Measurements from ENCODE around the gene TBCE. TPM values are rescaled to one million over a fixed set of nuclear protein-coding genes. Genes with fewer than 3 reads are reported as not detected.

Gene TBCE, protein sequence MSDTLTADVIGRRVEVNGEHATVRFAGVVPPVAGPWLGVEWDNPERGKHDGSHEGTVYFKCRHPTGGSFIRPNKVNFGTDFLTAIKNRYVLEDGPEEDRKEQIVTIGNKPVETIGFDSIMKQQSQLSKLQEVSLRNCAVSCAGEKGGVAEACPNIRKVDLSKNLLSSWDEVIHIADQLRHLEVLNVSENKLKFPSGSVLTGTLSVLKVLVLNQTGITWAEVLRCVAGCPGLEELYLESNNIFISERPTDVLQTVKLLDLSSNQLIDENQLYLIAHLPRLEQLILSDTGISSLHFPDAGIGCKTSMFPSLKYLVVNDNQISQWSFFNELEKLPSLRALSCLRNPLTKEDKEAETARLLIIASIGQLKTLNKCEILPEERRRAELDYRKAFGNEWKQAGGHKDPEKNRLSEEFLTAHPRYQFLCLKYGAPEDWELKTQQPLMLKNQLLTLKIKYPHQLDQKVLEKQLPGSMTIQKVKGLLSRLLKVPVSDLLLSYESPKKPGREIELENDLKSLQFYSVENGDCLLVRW
- polyA plus RNA-seq, result 28.8 TPM
- long read RNA-seq, donor 1, full-length matches to known transcripts, result 3 of 3 reads
- long read RNA-seq, donor 1, partial matches to known transcripts, result 0 of 3 reads
- long read RNA-seq, donor 1, other reads (novel, unspliced or antisense), result 0 of 3 reads
- long read RNA-seq, donor 2, full-length matches to known transcripts, result 8 of 8 reads
- long read RNA-seq, donor 2, partial matches to known transcripts, result 0 of 8 reads
- long read RNA-seq, donor 2, other reads (novel, unspliced or antisense), result 0 of 8 reads
- long read RNA-seq, donor 3, result 0 reads
- long read RNA-seq, donor 4, full-length matches to known transcripts, result 1 of 1 reads
- long read RNA-seq, donor 4, partial matches to known transcripts, result 0 of 1 reads
- long read RNA-seq, donor 4, other reads (novel, unspliced or antisense), result 0 of 1 reads
- long read RNA-seq, donor 5, full-length matches to known transcripts, result 2 of 2 reads
- long read RNA-seq, donor 5, partial matches to known transcripts, result 0 of 2 reads
- long read RNA-seq, donor 5, other reads (novel, unspliced or antisense), result 0 of 2 reads
- long read RNA-seq, donor 6, full-length matches to known transcripts, result 2 of 2 reads
- long read RNA-seq, donor 6, partial matches to known transcripts, result 0 of 2 reads
- long read RNA-seq, donor 6, other reads (novel, unspliced or antisense), result 0 of 2 reads
- long read RNA-seq, donor 7, full-length matches to known transcripts, result 4 of 4 reads
- long read RNA-seq, donor 7, partial matches to known transcripts, result 0 of 4 reads
- long read RNA-seq, donor 7, other reads (novel, unspliced or antisense), result 0 of 4 reads
- long read RNA-seq, donor 8, full-length matches to known transcripts, result 6 of 14 reads
- long read RNA-seq, donor 8, partial matches to known transcripts, result 8 of 14 reads
- long read RNA-seq, donor 8, other reads (novel, unspliced or antisense), result 0 of 14 reads
- long read RNA-seq, donor 9, full-length matches to known transcripts, result 9 of 9 reads
- long read RNA-seq, donor 9, partial matches to known transcripts, result 0 of 9 reads
- long read RNA-seq, donor 9, other reads (novel, unspliced or antisense), result 0 of 9 reads
- long read RNA-seq, donor 10, full-length matches to known transcripts, result 10 of 10 reads
- long read RNA-seq, donor 10, partial matches to known transcripts, result 0 of 10 reads
- long read RNA-seq, donor 10, other reads (novel, unspliced or antisense), result 0 of 10 reads
- long read RNA-seq, donor 11, full-length matches to known transcripts, result 1 of 1 reads
- long read RNA-seq, donor 11, partial matches to known transcripts, result 0 of 1 reads
- long read RNA-seq, donor 11, other reads (novel, unspliced or antisense), result 0 of 1 reads

DNA sequence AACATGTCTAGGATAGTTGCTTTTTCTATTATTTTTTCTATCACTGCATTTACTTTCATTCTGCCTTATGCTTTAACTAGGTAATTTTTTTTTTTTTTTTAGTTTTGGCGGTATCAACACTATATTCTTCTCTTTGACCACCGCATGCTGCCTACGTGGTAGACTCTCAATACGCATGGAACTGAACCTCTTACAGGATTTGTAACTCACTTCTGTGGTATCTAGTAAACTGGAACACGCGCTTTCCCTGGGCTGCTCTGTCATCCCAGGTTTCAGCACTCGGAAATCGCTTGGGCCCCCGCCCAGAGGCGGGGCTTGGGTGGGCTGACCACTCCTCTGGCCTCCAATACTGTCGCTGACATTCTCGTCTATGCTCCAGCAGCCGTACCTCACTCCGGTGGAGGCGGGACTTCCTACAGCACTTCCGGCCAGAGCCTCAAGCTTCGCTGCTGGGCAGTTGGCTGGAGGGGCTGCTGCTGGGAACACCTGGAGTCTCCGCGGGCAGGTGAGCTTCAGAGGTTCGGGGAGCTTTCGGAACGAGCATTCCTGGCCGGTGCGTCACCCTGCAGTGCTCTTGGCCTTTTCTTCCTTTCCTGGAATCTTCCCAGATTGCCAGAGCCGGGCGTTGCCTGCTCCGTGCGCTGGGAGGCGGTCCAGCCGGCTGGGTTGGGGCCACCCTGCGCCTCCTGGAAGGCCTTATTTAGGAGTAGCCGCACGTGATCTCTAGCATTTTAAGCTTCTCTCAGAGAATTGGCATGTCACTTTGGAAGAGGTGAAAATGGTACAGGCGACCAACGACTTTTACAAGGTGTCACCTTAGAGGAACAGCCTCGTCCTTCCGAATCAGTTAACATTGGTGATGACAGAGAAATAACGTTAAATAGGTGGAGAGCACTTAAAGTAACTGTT lies at the start of gene TBCE:
Gene TBCE (plus strand): TSS at position 428 of the 909 bp plus-strand sequence. CDS start 12,623 bp downstream, outside the sequence.
- WGBS (ENCODE audit: insufficient coverage, low lambda C conversion rate), result no CpG with 5 or more reads among the region's 38 CpGs
- Histone ChIP-seq H3K4me3 (ENCODE audit: low read length) (peak within 1 kb of the TSS; percentile 81), H3K27ac (ENCODE audit: low read length) (peak within 1 kb of the TSS; percentile 89), H3K27me3 (ENCODE audit: control insufficient read depth, insufficient read depth, low read length) (no peaks in the 10 kb centered on the region), H3K36me3 (ENCODE audit: control insufficient read depth, insufficient read depth, low read length) (no peaks in the 10 kb centered on the region), H3K9me3 (ENCODE audit: control insufficient read depth, low read depth, low read length) (no peaks in the 10 kb centered on the region), H3K4me1 (ENCODE audit: control insufficient read depth, insufficient read depth, low read length) (no peaks in the 10 kb centered on the region)
- DNase-seq, result peak; percentile 97 to 98

DNA sequence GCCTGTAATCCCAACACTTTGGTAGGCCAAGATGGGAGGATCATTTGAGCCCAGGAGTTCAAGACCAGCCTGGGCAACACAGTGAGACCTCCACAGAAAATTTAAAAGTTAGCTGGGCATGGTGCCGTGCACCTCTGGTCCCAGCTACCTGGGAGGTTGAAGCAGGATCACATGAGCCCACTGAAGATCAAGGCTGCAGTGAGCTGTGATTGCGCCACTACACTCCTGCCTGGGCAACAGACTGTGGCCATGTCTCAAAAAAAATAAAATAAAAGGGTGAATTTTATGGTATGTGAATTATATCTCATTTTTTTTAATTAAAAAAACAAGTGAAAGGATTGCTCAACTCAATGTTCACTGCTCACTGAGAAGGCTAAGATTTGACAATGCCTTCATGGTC lies 48.0 kb upstream of the TBCE start:
- H3K4me3 ChIP-seq (ENCODE audit: low read length), result no peak overlapping the region
- no peak for DNase-seq
- WGBS (ENCODE audit: insufficient coverage, low lambda C conversion rate), result no CpG with 5 or more reads among the region's 2 CpGs
- H3K9me3 ChIP-seq (ENCODE audit: control insufficient read depth, low read depth, low read length), result no peaks in the 10 kb centered on the region
- H3K27me3 ChIP-seq (ENCODE audit: control insufficient read depth, insufficient read depth, low read length), result no peaks in the 10 kb centered on the region
- H3K4me1 ChIP-seq (ENCODE audit: control insufficient read depth, insufficient read depth, low read length), result no peaks in the 10 kb centered on the region
- no peak overlapping the region for H3K27ac ChIP-seq (ENCODE audit: low read length)
- peaks cover 9% of the 10 kb centered on the region for H3K36me3 ChIP-seq (ENCODE audit: control insufficient read depth, insufficient read depth, low read length)

DNA sequence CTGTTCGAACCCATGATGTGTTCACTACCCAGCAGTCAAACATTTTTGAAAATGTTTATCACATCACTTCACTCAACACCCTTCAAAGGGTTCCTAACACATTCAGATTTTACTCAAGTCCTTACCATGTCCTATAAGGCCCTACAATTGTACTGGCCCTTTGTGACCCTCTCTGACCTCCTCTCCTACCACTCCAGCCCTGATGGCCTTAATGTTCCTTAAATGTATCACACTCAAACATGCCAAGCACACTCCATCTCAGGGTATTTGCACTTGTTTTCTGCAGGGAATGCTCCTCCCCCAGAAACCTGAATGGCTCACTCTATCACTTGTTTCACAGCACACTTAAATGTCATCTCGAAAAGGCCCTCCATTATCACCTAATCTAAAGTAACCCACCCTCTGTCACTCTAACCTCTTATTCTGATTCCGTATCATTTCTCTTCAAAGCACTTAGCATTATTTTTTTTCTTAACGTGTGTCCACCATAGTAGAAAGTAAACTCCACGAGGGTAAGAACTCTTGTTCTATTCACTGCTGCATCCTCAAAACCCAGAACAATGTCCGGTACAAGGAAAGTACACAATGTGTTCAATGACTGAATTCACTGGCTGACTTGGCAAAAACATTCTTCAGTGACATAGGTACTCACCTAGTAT lies 46.6 kb upstream of the TBCE start:
- no peak for DNase-seq
- no peaks in the 10 kb centered on the region for H3K27me3 ChIP-seq (ENCODE audit: control insufficient read depth, insufficient read depth, low read length)
- WGBS (ENCODE audit: insufficient coverage, low lambda C conversion rate), result 95% methylated on average over 4 of the region's 6 CpGs
- no peak overlapping the region for H3K27ac ChIP-seq (ENCODE audit: low read length)
- H3K36me3 ChIP-seq (ENCODE audit: control insufficient read depth, insufficient read depth, low read length), result peaks cover 9% of the 10 kb centered on the region
- H3K9me3 ChIP-seq (ENCODE audit: control insufficient read depth, low read depth, low read length), result no peaks in the 10 kb centered on the region
- no peak overlapping the region for H3K4me3 ChIP-seq (ENCODE audit: low read length)
- no peaks in the 10 kb centered on the region for H3K4me1 ChIP-seq (ENCODE audit: control insufficient read depth, insufficient read depth, low read length)

DNA sequence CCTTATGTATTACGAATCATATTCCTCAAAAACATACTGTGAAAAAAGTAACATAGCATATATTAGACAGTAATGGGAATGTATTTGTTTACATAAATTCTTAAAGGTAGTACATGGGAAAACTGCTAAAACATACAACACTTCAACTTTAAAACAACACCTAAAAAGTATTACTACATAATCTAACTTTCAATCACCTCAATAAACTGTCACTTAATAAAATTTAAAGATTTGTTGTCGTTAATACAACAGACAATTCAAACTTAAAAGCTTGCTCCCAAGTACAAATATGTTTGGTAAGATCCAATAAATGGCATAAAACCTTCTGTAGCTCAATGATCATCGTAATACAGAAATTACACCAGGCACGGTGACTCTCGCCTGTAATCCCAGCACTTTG lies 42.9 kb upstream of the TBCE start:
- DNase-seq, result no peak
- 92% methylated on average over 2 of the region's 5 CpGs for WGBS (ENCODE audit: insufficient coverage, low lambda C conversion rate)
- Histone ChIP-seq H3K27me3 (ENCODE audit: control insufficient read depth, insufficient read depth, low read length) (no peaks in the 10 kb centered on the region), H3K27ac (ENCODE audit: low read length) (no peak overlapping the region), H3K4me3 (ENCODE audit: low read length) (no peak overlapping the region), H3K4me1 (ENCODE audit: control insufficient read depth, insufficient read depth, low read length) (no peaks in the 10 kb centered on the region), H3K36me3 (ENCODE audit: control insufficient read depth, insufficient read depth, low read length) (peaks cover 6% of the 10 kb centered on the region), H3K9me3 (ENCODE audit: control insufficient read depth, low read depth, low read length) (no peaks in the 10 kb centered on the region)

DNA sequence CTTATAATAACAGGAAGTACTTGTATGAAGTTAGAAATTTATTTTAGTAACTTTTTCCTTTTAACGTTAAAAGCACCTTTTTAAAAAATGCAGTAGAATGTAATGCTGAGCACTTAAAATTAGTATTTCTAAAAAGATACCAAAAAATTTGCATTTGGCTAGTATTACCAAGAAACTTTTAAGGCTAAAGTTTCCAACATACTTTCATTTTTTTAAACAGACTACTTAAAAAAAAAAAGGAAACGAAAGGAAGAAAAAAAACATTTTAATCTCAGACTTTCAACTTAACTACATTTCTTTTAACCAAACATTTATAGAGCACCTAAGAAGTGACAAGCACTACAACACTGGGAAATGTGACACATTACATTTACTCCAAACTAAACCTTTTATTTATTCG lies 42.1 kb upstream of the TBCE start:
- no peaks in the 10 kb centered on the region for H3K27me3 ChIP-seq (ENCODE audit: control insufficient read depth, insufficient read depth, low read length)
- peaks cover 6% of the 10 kb centered on the region for H3K36me3 ChIP-seq (ENCODE audit: control insufficient read depth, insufficient read depth, low read length)
- 45% methylated on average over 2 of the region's 3 CpGs for WGBS (ENCODE audit: insufficient coverage, low lambda C conversion rate)
- H3K4me3 ChIP-seq (ENCODE audit: low read length), result peak overlapping the region; percentile 99
- no peaks in the 10 kb centered on the region for H3K9me3 ChIP-seq (ENCODE audit: control insufficient read depth, low read depth, low read length)
- H3K27ac ChIP-seq (ENCODE audit: low read length), result no peak overlapping the region
- no peak for DNase-seq
- H3K4me1 ChIP-seq (ENCODE audit: control insufficient read depth, insufficient read depth, low read length), result no peaks in the 10 kb centered on the region

DNA sequence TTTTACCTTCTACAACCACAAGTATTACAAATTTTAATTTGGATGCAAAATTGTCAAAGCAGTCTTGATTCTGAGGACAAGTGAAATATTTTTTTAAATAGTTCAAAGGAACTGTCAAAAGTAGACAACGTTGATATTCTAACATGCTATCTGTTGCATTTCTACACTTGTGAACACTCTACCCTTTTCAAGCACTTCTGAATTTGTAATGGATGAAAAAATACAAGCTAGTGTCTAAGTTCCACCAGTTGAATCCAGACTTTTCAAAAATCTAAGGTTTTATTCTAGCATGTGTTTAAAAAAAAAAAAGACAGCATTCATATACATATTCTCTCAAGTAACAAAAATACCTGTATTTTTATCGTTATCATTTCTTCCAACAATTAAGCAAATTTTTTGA lies 41.4 kb upstream of the TBCE start:
- H3K4me1 ChIP-seq (ENCODE audit: control insufficient read depth, insufficient read depth, low read length), result no peaks in the 10 kb centered on the region
- 17% methylated on average over 2 of the region's 2 CpGs for WGBS (ENCODE audit: insufficient coverage, low lambda C conversion rate)
- H3K27ac ChIP-seq (ENCODE audit: low read length), result no peak overlapping the region

DNA sequence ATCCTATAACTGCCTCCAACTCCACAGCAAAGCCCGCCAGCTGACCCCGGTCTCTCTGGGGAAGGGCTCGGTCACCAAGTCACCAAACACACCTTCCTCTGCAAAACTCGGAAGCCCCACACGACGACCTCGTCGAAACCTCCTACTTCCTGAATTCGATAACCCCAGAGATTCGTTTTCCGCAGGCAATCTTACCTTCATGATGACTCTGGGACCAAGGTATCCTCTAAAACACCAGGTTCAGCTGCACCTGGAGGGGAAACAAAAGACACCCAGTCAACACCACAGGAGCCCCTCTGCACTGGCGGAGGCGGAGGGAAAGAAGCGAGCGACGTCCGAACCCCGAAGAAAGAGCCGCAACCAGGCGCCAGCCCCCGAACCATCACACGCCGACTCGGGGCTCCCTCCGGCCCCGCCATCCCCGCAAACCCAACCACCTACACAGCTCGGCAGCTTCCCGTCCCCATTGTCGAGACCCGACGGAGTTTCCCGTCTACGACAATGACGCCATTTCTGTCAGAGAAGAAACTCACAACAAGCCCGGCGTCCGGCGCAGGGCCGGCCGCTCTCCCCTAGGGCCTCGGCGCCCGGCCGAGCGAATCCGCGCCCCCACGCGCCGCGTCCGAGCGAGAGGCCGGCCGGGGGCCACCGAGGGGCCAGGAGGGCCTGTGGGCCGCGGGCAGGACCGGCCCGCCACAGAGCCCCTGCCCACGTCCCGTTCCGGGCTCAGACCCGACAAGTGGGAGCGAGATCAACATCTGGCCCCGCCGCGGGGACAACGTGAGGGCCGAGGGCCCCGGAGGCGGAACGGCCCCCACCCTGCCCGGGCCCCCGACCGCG lies 40.3 kb upstream of the TBCE start:
- DNase-seq, result peak; percentile 22 to 61
- no peaks in the 10 kb centered on the region for H3K4me1 ChIP-seq (ENCODE audit: control insufficient read depth, insufficient read depth, low read length)
- H3K36me3 ChIP-seq (ENCODE audit: control insufficient read depth, insufficient read depth, low read length), result no peaks in the 10 kb centered on the region
- H3K4me3 ChIP-seq (ENCODE audit: low read length), result peak overlapping the region; percentile 99
- H3K27ac ChIP-seq (ENCODE audit: low read length), result peak overlapping the region; percentile 98
- H3K27me3 ChIP-seq (ENCODE audit: control insufficient read depth, insufficient read depth, low read length), result no peaks in the 10 kb centered on the region
- H3K9me3 ChIP-seq (ENCODE audit: control insufficient read depth, low read depth, low read length), result no peaks in the 10 kb centered on the region
- no CpG with 5 or more reads among the region's 78 CpGs for WGBS (ENCODE audit: insufficient coverage, low lambda C conversion rate)

More for the DNA sequence above, 41.4 kb upstream of the TBCE start:
- peak overlapping the region; percentile 99 for H3K4me3 ChIP-seq (ENCODE audit: low read length)
- no peaks in the 10 kb centered on the region for H3K27me3 ChIP-seq (ENCODE audit: control insufficient read depth, insufficient read depth, low read length)
- DNase-seq, result no peak
- peaks cover 3% of the 10 kb centered on the region for H3K36me3 ChIP-seq (ENCODE audit: control insufficient read depth, insufficient read depth, low read length)
- H3K9me3 ChIP-seq (ENCODE audit: control insufficient read depth, low read depth, low read length), result no peaks in the 10 kb centered on the region
